ENCODE results near the gene CAVIN1.
"Not testable (repeated sequence)": the region's sequence is repeated elsewhere in the genome, so short reads cannot be mapped to it uniquely, and the experiment has no call there.

Gene CAVIN1

GRCh38 chr17:42458497-42459255 lies 35.6 kb upstream of the CAVIN1 start, which contains the start of gene ATP6V0A1:
Gene ATP6V0A1 (plus strand): TSS chr17:42458878. CDS start chr17:42460895, 2,017 bp downstream.
- TF ChIP-seq CTCF (IDR thresholded peaks at IDR 0.05; ENCODE audit: borderline replicate concordance, extremely low read depth, low read length, poor library complexity, severe bottlenecking) (no peak), EZH2 (IDR thresholded peaks at IDR 0.05; ENCODE audit: borderline replicate concordance, low read depth, low read length, severe bottlenecking) (no peak)
- DNase-seq (peak; percentile 82), ATAC-seq (ENCODE audit: insufficient read depth, low read depth) (peak; percentile 75)
- H3K79me2 ChIP-seq (ENCODE audit: insufficient read depth, low read length) = no peaks in the 10 kb centered on the region
- peaks cover 15% of the 10 kb centered on the region for H3K27me3 ChIP-seq (ENCODE audit: insufficient read depth, low read length, poor library complexity)
- peaks cover 44% of the 10 kb centered on the region for H3K4me1 ChIP-seq (ENCODE audit: insufficient read depth, low read length)
- peaks cover 7% of the 10 kb centered on the region; the same call in 1 of the 2 replicates for H4K20me1 ChIP-seq (ENCODE audit: insufficient read depth, low read length)
- H3K4me3 ChIP-seq (ENCODE audit: low read depth in 1 of 2, low read length in 2 of 2) = peak within 1 kb of the TSS in 1 of 2 experiments; percentile 35; a peak in 1 of 4 replicates
- no peaks in the 10 kb centered on the region for H3K36me3 ChIP-seq (ENCODE audit: insufficient read depth, low read length)
- peak within 1 kb of the TSS; percentile 37 for H3K4me2 ChIP-seq (ENCODE audit: insufficient read depth, low read length)
- H3K9ac ChIP-seq (ENCODE audit: low read depth, low read length) = no peak within 1 kb of the TSS
- no peak within 1 kb of the TSS for H3K27ac ChIP-seq (ENCODE audit: low read length)
- no peaks in the 10 kb centered on the region for H3K9me3 ChIP-seq (ENCODE audit: insufficient read depth, low read length, severe bottlenecking)
- H2AFZ ChIP-seq (ENCODE audit: low read depth, low read length) = no peak within 1 kb of the TSS

- H3K27ac ChIP-seq (ENCODE audit: low read length) = no peak overlapping the region
- no peaks in the 10 kb centered on the region for H3K36me3 ChIP-seq (ENCODE audit: insufficient read depth, low read length)
- ATAC-seq (ENCODE audit: insufficient read depth, low read depth) (no peak), DNase-seq (no peak)
- H4K20me1 ChIP-seq (ENCODE audit: insufficient read depth, low read length) = peaks cover 7% of the 10 kb centered on the region; the same call in 1 of the 2 replicates
- peaks cover 15% of the 10 kb centered on the region for H3K27me3 ChIP-seq (ENCODE audit: insufficient read depth, low read length, poor library complexity)
- peak overlapping the region; percentile 10; the same call in 1 of the 2 replicates for H3K4me2 ChIP-seq (ENCODE audit: insufficient read depth, low read length)
- no peaks in the 10 kb centered on the region for H3K79me2 ChIP-seq (ENCODE audit: insufficient read depth, low read length)
- peaks cover 44% of the 10 kb centered on the region for H3K4me1 ChIP-seq (ENCODE audit: insufficient read depth, low read length)
- TF ChIP-seq EZH2 (IDR thresholded peaks at IDR 0.05; ENCODE audit: borderline replicate concordance, low read depth, low read length, severe bottlenecking) (no peak), CTCF (IDR thresholded peaks at IDR 0.05; ENCODE audit: borderline replicate concordance, extremely low read depth, low read length, poor library complexity, severe bottlenecking) (no peak)
- no peak overlapping the region for H2AFZ ChIP-seq (ENCODE audit: low read depth, low read length)
- H3K9me3 ChIP-seq (ENCODE audit: insufficient read depth, low read length, severe bottlenecking) = no peaks in the 10 kb centered on the region
- H3K4me3 ChIP-seq (ENCODE audit: low read depth in 1 of 2, low read length in 2 of 2) = no peak overlapping the region
- no peak overlapping the region for H3K9ac ChIP-seq (ENCODE audit: low read depth, low read length)
Observed at GRCh38 chr17:42457107-42457792, 34.2 kb upstream of the CAVIN1 start.

- no peaks in the 10 kb centered on the region for H3K36me3 ChIP-seq (ENCODE audit: insufficient read depth, low read length)
- no peak overlapping the region for H2AFZ ChIP-seq (ENCODE audit: low read depth, low read length)
- ATAC-seq (ENCODE audit: insufficient read depth, low read depth) = peak; percentile 83
- no peaks in the 10 kb centered on the region for H3K79me2 ChIP-seq (ENCODE audit: insufficient read depth, low read length)
- peak overlapping the region; percentile 23; the same call in 1 of the 2 replicates for H3K4me2 ChIP-seq (ENCODE audit: insufficient read depth, low read length)
- no peaks in the 10 kb centered on the region for H3K9me3 ChIP-seq (ENCODE audit: insufficient read depth, low read length, severe bottlenecking)
- peaks cover 7% of the 10 kb centered on the region; the same call in 1 of the 2 replicates for H4K20me1 ChIP-seq (ENCODE audit: insufficient read depth, low read length)
- H3K4me3 ChIP-seq (ENCODE audit: low read depth in 1 of 2, low read length in 2 of 2) = no peak overlapping the region
- peak; percentile 54 for DNase-seq
- peaks cover 15% of the 10 kb centered on the region for H3K27me3 ChIP-seq (ENCODE audit: insufficient read depth, low read length, poor library complexity)
- H3K27ac ChIP-seq (ENCODE audit: low read length) = no peak overlapping the region
- H3K9ac ChIP-seq (ENCODE audit: low read depth, low read length) = no peak overlapping the region
- no peak for TF ChIP-seq CTCF (IDR thresholded peaks at IDR 0.05; ENCODE audit: borderline replicate concordance, extremely low read depth, low read length, poor library complexity, severe bottlenecking)
- TF ChIP-seq EZH2 (IDR thresholded peaks at IDR 0.05; ENCODE audit: borderline replicate concordance, low read depth, low read length, severe bottlenecking) = no peak
- peaks cover 44% of the 10 kb centered on the region for H3K4me1 ChIP-seq (ENCODE audit: insufficient read depth, low read length)
Observed at GRCh38 chr17:42456223-42457106, 33.4 kb upstream of the CAVIN1 start.

- not testable (repeated sequence) for H3K9me3 ChIP-seq (ENCODE audit: insufficient read depth, low read length, severe bottlenecking); DNase-seq; H3K9ac ChIP-seq (ENCODE audit: low read depth, low read length); H3K4me2 ChIP-seq (ENCODE audit: insufficient read depth, low read length); ATAC-seq (ENCODE audit: insufficient read depth, low read depth); H3K36me3 ChIP-seq (ENCODE audit: insufficient read depth, low read length); H3K27me3 ChIP-seq (ENCODE audit: insufficient read depth, low read length, poor library complexity); H4K20me1 ChIP-seq (ENCODE audit: insufficient read depth, low read length); H3K79me2 ChIP-seq (ENCODE audit: insufficient read depth, low read length); H3K27ac ChIP-seq (ENCODE audit: low read length); H2AFZ ChIP-seq (ENCODE audit: low read depth, low read length); H3K4me3 ChIP-seq (ENCODE audit: low read depth in 1 of 2, low read length in 2 of 2)
- peaks cover 39% of the 10 kb centered on the region for H3K4me1 ChIP-seq (ENCODE audit: insufficient read depth, low read length)
Observed at GRCh38 chr17:42454987-42455386, 31.9 kb upstream of the CAVIN1 start.

Measured in DND-41 (cell line).